SU-DHL-6 (cell line): ENCODE results near the gene TNFRSF25.
"Not testable (repeated sequence)": the region's sequence is repeated elsewhere in the genome, so short reads cannot be mapped to it uniquely, and the experiment has no call there.

Experiments
- CTCF ChIP-seq: fragments of 200-600 bp; sonication (generic); IDR thresholded peaks from one replicate; pipeline ENCODE4 v1.5.1; 2017; ENCODE audit warnings: antibody characterized with exemption, mild to moderate bottlenecking, low read length, moderate library complexity; ENCODE audit not compliant: insufficient read depth, poor library complexity, severe bottlenecking
- EZH2phosphoT487 ChIP-seq: fragments of 200-600 bp; sonication (generic), shearing (Covaris generic); conservative IDR thresholded peaks from 2 replicates; pipeline ENCODE4 v1.6.1; 2018; ENCODE audit warnings: mild to moderate bottlenecking, antibody characterized with exemption, low read length, moderate library complexity, mixed read lengths

- not testable (repeated sequence) for TF ChIP-seq EZH2phosphoT487, CTCF
Observed at GRCh38 chr1:6437012-6437700, 28.8 kb downstream of the TNFRSF25 start.
